GM18508 (cell line): ENCODE data around the gene MEF2D.

ENCODE experiments used
- ATAC-seq: cut with Tn5 transposase; IDR thresholded peaks from one replicate; pipeline ENCODE4 v1.9.1; 2021; ENCODE audit warnings: moderate number of reproducible peaks; ENCODE audit not compliant: insufficient read depth, unreplicated experiment

MEF2D gene

DNA sequence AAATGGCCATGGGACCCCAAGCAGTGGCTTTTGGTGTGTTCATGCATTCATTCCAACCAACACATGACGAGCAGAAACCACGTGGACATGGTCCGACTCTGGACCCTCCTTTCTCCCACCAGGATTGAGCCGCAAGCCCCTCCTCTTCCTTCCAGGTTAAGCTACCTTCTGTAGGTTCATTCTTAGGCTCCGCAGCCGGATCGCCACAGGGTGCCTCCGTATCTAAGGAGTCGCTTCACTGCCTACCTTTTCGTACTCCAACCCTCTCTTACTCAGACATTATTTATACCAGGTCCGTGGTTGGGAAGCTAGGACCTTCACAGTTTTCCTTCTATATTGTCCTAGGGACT lies 67.9 kb downstream of the MEF2D start:
- no peak for ATAC-seq

- ATAC-seq = no peak
Observed at GRCh38 chr1:156431769-156432668, 68.6 kb downstream of the MEF2D start.

GRCh38 chr1:156431366-156431765 lies 69.2 kb downstream of the MEF2D start:
- no peak for ATAC-seq

DNA sequence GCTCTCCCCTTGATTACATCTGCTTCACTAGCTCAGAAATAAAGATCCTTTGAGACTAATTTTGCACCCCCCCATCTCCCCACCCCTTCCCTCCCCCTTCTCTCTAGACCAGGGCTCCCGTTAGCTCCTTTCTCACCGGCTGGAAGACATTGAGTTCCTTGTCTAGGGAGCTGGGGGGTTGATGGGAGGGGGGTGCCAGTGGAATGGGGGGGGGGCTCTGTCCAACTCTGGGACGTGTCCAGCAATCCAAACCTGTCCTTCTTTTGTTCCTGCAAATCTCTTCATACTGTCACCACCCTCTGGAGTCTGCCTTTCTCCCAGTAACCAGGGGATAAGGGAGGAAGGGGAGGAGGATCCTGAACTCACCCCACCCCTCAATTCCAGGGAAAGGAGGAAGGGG lies 69.7 kb downstream of the MEF2D start:
- no peak for ATAC-seq

- no peak for ATAC-seq
Observed at GRCh38 chr1:156430303-156430702, 70.3 kb downstream of the MEF2D start.

DNA sequence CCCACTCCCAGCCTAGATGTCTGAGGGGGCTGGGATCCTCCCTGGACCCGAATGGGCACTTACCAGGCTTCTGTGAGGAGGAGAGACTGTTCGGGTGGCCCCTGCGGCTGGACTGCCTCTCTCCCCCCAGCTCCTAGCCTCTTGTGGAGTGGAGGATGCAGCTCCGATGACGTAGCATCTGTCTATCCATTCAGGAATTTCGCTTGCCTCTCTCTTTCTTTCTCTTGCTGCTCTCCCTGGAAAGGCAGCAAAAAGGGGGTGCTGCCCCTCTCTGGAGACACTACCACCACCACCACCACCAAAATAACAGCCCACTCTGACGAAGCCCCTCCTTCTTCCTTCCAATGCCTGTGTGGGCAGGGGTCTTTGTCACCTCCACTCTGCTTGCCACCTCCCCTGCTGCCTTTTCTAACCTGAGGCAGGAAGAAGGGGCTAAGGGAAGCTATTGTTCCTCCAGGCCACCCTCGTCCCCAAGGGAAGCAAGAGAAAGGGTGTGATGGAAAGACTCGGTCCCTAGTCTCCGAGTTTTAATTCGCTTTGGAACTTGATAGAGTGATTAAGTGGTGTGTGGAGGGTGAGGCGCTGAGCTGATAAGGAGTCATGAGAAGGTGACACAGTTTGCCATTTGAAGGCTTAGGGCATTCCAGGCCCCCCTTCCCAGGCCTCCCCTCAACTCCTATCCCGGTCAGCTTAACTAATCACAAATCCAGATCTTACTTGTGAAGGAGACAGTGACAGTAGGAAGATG lies 71.1 kb downstream of the MEF2D start:
- ATAC-seq = no peak

DNA sequence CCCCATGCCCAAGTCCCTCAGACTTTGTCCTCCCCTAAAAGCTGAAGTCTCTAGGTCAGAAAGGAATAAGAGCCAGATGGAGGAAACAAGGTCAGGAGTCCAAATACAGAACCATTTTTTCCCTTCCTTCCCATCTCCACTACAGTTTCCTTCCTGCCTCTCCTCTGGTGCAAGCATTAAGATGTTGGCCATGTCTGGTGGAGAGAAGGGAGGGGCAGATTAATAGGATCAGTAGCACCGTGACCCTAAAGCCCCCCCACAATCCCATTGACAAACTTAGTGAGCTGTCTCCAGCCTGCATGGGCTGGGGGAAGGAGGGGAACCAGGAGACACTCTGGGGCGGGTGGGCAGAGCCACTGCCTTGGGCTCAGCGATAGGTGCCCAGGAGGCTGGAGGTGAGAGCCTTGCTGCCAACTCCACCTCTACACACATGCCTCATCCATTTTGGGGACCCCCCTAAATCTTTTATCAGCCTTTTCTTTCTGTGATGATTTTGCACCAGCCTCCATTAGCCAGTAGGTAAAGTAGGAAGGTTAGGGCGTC lies 71.8 kb downstream of the MEF2D start:
- ATAC-seq = no peak

GRCh38 chr1:156427957-156428356 lies 72.6 kb downstream of the MEF2D start:
- no peak for ATAC-seq

DNA sequence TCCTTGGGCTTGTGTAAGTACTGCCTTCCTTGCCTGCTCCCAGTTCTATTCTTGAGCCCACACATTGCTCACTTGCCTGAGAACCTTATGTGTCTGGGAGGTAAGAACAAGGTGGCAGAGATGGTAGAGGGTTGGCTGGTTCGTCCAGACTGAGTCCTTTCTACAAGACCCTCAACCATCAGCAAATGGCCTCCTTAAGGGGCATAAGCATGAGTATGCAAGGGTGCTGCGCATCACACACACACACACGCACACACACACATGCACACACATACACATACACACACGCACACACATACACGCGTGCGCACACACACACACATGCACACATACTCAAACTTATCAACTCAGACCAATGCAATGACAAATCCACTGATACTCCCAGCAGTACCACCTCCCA lies 74.6 kb downstream of the MEF2D start:
- no peak for ATAC-seq

DNA sequence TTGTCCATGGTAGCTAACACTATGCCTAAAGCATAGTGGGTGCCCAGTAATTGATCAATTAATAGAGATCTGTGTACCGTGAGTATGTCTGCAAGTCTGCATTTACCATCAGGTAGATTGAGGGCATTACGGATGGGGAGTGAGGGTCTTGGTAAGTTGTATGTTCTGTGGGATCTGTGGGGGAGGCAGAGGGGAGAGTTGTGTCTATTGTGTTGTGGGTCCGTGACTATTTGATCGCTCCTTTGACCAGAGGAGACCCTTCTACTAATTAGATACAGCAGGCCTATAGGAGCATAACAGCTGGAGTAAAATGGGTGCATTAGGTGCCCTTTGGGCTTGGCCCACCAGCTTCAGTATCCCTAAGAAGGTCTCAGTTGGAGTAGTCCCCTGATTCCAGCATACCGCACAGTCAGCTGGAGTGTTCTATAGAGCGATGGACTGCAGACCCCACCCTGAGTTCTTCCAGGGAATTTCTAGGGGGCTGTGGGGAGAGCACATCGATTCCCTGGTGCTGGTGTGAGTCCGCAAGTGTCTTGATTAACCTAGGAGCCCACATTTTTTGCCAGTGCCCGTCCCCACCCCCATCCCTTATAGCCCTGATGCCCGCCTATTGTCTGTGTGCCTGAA lies 75.7 kb downstream of the MEF2D start:
- ATAC-seq = no peak

DNA sequence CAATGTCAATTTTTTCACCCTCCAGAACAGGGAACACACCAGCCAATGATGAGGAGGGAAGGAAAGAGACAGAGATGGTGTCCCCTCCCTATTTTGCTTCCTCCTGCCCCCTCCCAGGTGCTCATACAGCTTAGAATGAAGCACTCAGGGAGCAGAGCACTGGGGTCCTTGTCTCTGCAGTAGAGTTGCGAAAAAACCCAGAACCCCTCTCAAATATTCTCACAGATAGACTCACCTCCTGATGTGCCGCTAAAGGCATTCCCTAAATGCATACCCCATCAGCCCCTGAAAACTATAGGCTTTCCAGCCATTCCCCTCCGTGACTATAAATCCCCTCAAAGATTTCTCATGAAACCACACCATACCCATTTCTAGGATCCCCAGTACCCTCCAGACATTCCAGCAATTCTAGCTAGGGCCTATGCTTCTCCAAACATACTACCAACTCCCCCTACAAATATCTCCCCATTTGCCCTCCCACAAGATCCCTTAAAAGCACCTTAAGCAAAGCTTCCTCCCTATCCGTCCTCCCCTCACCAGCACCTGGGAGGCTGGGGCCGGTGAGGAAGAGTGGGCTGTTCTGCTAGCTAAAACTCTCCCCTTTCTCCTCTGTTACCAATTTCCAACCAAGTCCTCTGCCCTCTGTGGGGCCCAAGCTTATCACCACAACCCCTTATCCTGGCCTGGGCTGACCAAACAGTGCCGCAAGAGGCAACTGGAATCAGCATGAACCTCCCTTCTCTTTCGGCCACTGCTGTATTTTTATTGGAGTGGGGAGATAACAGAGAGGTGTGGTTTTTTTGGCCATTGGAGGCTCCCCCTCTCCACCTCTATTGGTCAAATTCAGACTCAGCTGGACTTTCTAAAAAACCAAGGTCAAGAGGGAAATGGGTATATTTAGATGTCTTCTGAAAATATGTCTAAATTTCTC lies 76.9 kb downstream of the MEF2D start:
- ATAC-seq = no peak

DNA sequence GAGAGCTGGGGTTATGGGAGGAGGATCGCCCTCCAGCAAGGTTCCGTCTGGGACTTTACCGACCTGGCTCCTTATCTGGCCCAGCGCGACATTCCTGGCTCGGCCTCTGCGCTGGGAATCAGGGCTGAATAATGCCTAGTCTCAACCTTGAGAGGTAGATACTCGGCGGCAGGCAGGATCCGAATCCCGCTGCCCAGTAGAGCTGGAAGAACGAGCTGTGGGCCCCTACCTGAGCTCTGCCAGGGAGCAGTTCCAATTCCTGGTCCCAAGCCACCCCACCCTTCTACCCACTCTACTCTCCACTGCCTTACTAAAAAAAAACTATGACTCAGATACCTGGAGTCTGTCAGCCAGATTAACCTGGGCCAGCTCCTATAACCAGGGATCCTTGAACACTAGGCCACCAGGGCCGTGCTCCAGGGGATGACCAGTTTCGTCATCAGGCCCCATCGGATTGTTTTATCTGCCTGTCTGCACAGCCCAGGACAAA lies 77.9 kb downstream of the MEF2D start:
- no peak for ATAC-seq

- no peak for ATAC-seq
Observed at GRCh38 chr1:156421939-156422601, 78.5 kb downstream of the MEF2D start.

GRCh38 chr1:156421062-156421938 lies 79.3 kb downstream of the MEF2D start:
- ATAC-seq = no peak

- ATAC-seq = no peak
Observed at GRCh38 chr1:156420205-156421061, 80.1 kb downstream of the MEF2D start.

- ATAC-seq = no peak
Observed at GRCh38 chr1:156419854-156420204, 80.7 kb downstream of the MEF2D start.

GRCh38 chr1:156418416-156419070 lies 82.0 kb downstream of the MEF2D start:
- ATAC-seq = no peak
